ENCODE results near the gene CHD2.
"Not testable (repeated sequence)": the region's sequence is repeated elsewhere in the genome, so short reads cannot be mapped to it uniquely, and the experiment has no call there.

CHD2 gene

GRCh38 chr15:92899948-92900730 lies at the start of gene CHD2:
Gene CHD2, plus strand, starts transcription at chr15:92900324. Its CDS starts 914 bp downstream, at chr15:92901238.
- DNase-seq = peak; percentile 97

- DNase-seq = no peak
Measured at GRCh38 chr15:92853222-92853621, 46.9 kb upstream of the CHD2 start.

GRCh38 chr15:92861742-92862141 lies 38.4 kb upstream of the CHD2 start:
- no peak for DNase-seq

GRCh38 chr15:92864127-92864814 lies 35.9 kb upstream of the CHD2 start:
- no peak for DNase-seq

GRCh38 chr15:92869263-92869940 lies 30.7 kb upstream of the CHD2 start:
- DNase-seq = no peak

- no peak for DNase-seq
Measured at GRCh38 chr15:92870010-92870591, 30.0 kb upstream of the CHD2 start.

- not testable (repeated sequence) for DNase-seq
Measured at GRCh38 chr15:92872967-92873366, 27.2 kb upstream of the CHD2 start.

- no peak for DNase-seq
Measured at GRCh38 chr15:92877000-92877399, 23.1 kb upstream of the CHD2 start.

GRCh38 chr15:92877416-92877815 lies 22.7 kb upstream of the CHD2 start:
- peak; percentile 44 for DNase-seq

- DNase-seq = no peak
Measured at GRCh38 chr15:92878593-92879053, 21.5 kb upstream of the CHD2 start.

- DNase-seq = no peak
Measured at GRCh38 chr15:92879949-92880725, 20.0 kb upstream of the CHD2 start.

GRCh38 chr15:92880796-92881195 lies 19.3 kb upstream of the CHD2 start:
- no peak for DNase-seq

GRCh38 chr15:92881211-92881754 lies 18.8 kb upstream of the CHD2 start:
- DNase-seq = peak; percentile 79

GRCh38 chr15:92881802-92882696 lies 18.1 kb upstream of the CHD2 start:
- DNase-seq = peak; percentile 100

GRCh38 chr15:92882697-92883162 lies 17.4 kb upstream of the CHD2 start:
- peak; percentile 98 for DNase-seq

GRCh38 chr15:92883163-92883875 lies 16.8 kb upstream of the CHD2 start:
- no peak for DNase-seq

- DNase-seq = peak; percentile 58
Measured at GRCh38 chr15:92883876-92884435, 16.2 kb upstream of the CHD2 start.

- DNase-seq = peak; percentile 39
Measured at GRCh38 chr15:92884436-92885223, 15.5 kb upstream of the CHD2 start.
